Activated naive CD8-positive, alpha-beta T cell (primary cell): Measurements from ENCODE around the gene SRP9.
"Not testable (repeated sequence)": the region's sequence is repeated elsewhere in the genome, so short reads cannot be mapped to it uniquely, and the experiment has no call there.

ENCODE experiments used
- H3K27ac Mint-ChIP-seq: one replicate; pipeline ENCODE4 v1.8.0; 2021; ENCODE audit warnings: mixed read lengths
- H3K27me3 Mint-ChIP-seq: one replicate; pipeline ENCODE4 v1.8.0; 2021; ENCODE audit warnings: mixed read lengths
- H3K36me3 Mint-ChIP-seq: one replicate; pipeline ENCODE4 v1.8.0; 2021; ENCODE audit warnings: mixed read lengths
- H3K4me1 Mint-ChIP-seq: one replicate; pipeline ENCODE4 v1.8.0; 2021; ENCODE audit warnings: low read depth, mixed read lengths
- H3K4me3 Mint-ChIP-seq: one replicate; pipeline ENCODE4 v1.8.0; 2021; ENCODE audit warnings: mild to moderate bottlenecking, mixed read lengths
- H3K9me3 Mint-ChIP-seq: one replicate; pipeline ENCODE4 v1.8.0; 2021; ENCODE audit warnings: low read depth, mixed read lengths

Gene SRP9

DNA sequence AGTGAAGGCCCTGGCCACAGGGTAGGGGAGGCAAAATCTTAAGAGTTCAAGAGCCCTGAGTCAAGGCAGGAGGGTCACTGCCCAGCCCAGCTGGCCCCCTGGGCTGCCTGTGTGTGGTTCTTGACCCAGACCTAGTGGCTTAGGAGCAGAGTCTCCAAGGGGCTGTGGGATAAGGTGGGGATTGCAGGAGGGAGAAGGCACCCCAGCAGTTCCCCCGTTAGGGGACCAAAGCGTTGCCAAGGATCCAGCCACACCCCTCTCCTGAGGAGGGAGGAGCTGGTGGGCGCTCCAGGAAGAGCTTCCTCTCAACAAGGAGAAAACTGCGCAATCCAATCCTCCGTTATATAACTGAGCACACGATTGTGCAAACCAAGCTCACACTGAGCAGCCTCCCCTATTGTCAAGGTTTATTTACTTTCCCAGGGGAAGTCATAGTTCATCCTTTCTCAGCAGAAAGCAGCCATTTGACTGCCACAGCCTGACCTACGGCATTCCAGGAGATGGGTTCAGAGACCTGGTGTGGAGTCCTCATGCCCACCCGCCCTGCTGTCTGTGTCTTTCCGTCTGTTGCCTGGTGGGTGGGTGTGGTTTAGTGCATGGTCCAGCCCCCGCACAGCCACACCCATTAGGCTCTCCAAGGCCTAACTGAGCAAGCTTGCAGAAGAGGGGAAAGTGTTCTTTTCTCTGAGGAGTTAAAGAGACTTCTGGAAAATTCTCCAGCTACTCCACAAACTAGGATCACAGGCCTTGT lies 35.8 kb downstream of the SRP9 start:
- H3K27me3 Mint-ChIP-seq, result no peaks in the 10 kb centered on the region
- no peaks in the 10 kb centered on the region for H3K9me3 Mint-ChIP-seq
- H3K4me1 Mint-ChIP-seq, result peaks cover 14% of the 10 kb centered on the region
- no peaks in the 10 kb centered on the region for H3K36me3 Mint-ChIP-seq
- no peak overlapping the region for H3K27ac Mint-ChIP-seq
- H3K4me3 Mint-ChIP-seq, result no peak overlapping the region

DNA sequence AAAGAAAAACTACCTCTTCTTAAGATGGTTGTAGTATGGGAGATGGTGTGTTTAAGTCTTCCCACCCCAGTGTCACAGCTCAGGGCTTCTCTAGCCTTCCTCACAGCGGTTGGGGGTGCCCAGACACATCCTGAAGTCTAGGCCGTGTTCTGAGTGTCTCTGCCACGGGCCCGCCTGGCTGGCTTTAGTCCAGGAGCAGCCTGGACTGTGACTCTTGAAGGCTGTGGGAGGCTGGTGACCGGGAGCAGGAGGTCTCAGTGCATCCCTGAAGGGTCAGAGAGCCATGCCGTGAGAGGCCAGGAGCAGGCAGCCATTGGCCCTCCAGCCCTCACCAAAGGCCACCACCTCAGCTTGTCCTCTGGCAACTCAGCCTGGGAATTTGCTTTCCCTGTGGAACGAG lies 36.8 kb downstream of the SRP9 start:
- Mint-ChIP-seq H3K4me1 (peaks cover 11% of the 10 kb centered on the region), H3K36me3 (no peaks in the 10 kb centered on the region), H3K27ac (no peak overlapping the region), H3K9me3 (no peaks in the 10 kb centered on the region), H3K4me3 (no peak overlapping the region), H3K27me3 (no peaks in the 10 kb centered on the region)

DNA sequence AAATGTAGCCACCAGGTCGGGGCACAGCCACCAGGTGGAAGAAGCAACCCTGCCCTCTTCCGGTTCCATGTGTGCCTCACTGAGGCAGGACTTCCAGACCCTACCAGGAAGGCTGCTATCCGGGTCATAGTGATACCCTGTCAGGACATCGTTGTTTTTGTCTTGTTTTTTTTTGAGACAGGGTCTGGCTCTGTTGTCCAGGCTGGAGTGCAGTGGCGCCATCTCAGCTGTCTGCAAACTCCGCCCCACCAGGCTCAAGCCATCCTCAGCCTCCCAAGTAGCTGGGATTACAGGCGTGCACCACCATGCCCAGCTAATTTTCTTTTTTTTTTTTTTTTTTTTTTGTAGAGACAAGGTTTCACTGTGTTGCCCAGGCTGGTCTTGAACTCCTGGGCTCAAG lies 37.5 kb downstream of the SRP9 start:
- H3K9me3 Mint-ChIP-seq, H3K27ac Mint-ChIP-seq: not testable (repeated sequence)

DNA sequence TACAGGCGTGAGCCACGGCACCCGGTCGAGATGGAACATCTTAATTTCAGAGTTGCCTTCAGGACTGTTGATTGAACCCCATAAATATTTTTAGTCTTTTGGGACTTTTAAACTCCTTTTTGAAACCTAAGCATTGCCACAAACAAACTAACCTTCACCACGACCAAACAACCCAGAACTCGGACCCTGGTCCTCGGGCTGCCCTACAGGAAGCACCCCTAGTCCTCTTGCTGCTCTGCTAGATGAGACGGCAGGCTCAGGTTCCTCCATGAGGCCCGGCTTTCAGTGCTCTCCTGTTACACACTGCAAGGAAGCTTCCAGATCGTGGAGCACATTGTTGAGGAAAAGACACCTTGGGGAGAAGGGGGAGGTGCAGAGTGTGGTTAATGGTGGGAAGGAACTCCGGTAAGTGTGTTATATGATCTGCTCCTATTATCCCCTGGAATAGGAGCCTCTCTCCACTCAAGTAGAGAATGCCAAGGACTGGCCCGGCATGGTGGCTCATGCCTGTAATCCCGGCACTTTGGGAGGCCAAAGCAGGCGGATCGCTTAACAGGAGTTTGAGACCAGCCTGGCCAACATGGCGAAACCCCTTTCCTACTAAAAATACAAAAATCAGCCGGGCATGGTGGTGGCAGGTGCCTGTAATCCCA lies 38.0 kb downstream of the SRP9 start:
- Mint-ChIP-seq H3K36me3 (no peaks in the 10 kb centered on the region), H3K27me3 (no peaks in the 10 kb centered on the region), H3K9me3 (no peaks in the 10 kb centered on the region), H3K4me1 (peaks cover 2% of the 10 kb centered on the region), H3K4me3 (no peak overlapping the region), H3K27ac (no peak overlapping the region)

More for the DNA sequence above, 37.5 kb downstream of the SRP9 start:
- H3K4me3 Mint-ChIP-seq, H3K4me1 Mint-ChIP-seq, H3K36me3 Mint-ChIP-seq, H3K27me3 Mint-ChIP-seq: not testable (repeated sequence)

DNA sequence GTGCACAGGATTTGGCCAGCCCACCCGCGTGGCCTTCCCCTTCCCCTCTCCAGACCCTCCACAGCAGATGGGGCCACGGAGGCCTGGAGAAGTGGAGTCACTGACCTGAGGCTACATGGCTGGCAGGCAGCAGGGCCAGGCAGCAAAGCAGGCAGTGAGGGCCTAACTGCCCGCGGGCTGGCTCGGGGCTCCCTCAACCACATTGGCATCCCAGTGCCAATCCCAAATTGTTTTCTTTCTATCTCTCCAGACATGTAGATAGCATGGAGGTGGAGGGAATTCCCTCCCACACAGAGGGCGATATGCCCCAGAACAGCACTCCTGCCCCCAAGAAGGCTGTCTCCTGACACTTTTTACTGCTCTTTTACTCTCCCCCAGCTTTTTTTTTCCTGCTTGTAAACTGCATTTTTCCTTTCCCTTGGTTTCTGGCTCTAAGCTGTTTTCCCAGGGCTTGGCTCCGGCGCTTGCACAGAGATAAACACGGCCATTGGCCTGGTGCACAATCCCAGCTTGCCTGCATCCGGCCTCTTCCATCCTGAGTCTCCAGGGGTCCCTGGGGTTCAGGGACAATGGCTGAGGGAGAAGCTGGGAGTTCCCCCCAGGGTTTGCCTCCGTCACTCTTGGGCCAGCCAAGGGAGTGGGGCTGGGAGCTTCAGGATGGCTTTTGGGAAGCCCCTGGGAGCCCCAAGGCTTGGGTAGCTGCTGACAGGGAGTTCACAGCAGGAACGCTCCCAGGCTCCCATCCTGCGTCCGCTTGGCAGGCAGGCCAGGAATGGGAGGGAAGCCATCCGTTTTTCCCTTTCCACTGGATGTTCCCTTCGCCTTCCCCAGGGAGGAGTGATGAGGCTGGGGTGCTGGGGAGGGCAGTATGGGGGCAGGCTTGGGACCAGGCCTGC lies 39.3 kb downstream of the SRP9 start:
- Mint-ChIP-seq H3K4me3 (no peak overlapping the region), H3K4me1 (peaks cover 2% of the 10 kb centered on the region), H3K9me3 (no peaks in the 10 kb centered on the region)

DNA sequence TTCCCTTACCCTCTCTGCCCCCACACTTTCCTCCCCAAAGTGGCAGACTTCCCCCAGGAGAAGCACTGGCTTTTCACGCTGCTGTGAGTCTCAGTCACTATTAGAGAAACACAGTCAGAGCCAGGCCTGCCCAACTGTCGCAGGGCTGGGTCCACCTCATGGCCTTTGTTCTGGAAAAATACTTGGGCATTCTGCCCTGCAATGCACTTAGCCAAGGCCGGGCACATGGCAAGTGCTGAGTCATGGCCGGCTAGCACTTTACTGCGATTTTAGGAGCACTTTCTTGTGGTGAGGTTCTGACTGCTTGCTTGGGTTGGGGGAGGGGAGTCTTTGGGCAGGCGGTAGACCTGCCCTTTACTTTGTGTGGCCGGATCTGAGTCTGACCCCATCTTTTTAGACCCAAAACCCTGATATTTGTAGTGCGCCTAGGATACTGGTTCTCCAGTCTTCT lies 40.0 kb downstream of the SRP9 start:
- H3K36me3 Mint-ChIP-seq, result peaks cover 2% of the 10 kb centered on the region
- H3K4me1 Mint-ChIP-seq, result peaks cover 2% of the 10 kb centered on the region
- no peak overlapping the region for H3K27ac Mint-ChIP-seq
- H3K27me3 Mint-ChIP-seq, result no peaks in the 10 kb centered on the region
- H3K4me3 Mint-ChIP-seq, result no peak overlapping the region
- no peaks in the 10 kb centered on the region for H3K9me3 Mint-ChIP-seq

More for the DNA sequence above, 39.3 kb downstream of the SRP9 start:
- H3K36me3 Mint-ChIP-seq, result peaks cover under 1% of the 10 kb centered on the region
- H3K27me3 Mint-ChIP-seq, result no peaks in the 10 kb centered on the region
- no peak overlapping the region for H3K27ac Mint-ChIP-seq

DNA sequence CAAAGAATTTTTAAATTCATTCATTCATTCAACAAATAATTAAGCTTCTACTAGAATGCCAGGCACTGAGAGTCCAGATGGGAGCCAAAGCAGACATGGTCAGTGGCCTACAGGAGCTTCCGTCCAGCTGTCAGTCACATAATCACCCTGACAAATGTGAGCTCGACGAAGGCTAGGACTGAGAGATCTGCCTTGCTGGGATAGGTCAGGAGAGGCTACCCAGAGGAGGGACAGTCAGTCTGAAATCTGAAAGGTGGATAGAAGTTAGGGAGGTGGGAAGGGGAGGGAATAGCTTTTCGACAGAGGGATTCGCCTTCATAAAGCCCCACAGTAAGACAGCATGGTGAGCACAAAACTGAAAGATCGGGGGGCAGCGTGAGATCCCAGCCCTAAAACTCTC lies 40.6 kb downstream of the SRP9 start:
- Mint-ChIP-seq H3K4me1 (peaks cover 2% of the 10 kb centered on the region), H3K27me3 (no peaks in the 10 kb centered on the region), H3K36me3 (peaks cover 2% of the 10 kb centered on the region), H3K27ac (no peak overlapping the region), H3K4me3 (no peak overlapping the region), H3K9me3 (no peaks in the 10 kb centered on the region)

DNA sequence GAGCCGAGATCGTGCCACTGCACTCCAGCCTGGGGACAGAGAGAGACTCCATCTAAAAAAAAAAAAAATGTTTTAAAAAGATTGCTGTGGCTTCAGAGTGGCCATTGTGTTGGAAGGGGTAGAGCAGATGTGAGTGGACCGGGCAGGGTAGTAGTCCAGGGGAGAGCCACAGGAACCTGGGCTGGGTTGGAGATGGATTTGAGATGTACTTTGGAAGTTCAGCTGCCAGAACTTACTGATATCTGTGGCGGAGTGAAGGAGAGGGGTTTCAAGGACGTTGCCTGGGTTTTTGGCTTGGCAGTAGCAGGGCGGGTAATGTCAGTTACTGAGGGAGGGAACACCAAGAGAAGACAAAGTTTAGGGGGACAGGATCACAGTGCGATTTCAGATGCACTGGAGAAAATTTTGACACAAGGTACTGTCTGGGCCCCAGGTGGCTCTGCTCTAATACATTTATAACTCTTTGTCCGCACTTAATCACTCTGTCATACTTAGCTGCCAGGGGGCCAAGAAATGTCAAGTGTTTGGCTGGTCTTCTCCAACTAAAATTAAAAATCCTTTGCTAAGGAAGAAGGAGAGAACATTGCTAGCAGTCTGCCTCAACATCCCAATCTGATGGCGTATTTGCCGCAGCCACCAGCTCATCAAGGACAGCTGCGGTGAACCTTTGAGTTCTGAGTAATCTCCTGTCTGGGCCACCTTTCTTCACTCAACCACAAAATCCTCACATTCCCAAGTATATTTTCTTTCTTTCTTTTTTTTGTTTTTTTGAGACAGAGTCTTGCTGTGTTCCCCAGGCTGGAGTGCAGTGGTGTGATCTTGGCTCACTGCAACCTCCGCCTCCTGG lies 41.9 kb downstream of the SRP9 start:
- Mint-ChIP-seq H3K4me3 (no peak overlapping the region), H3K4me1 (peaks cover 2% of the 10 kb centered on the region), H3K36me3 (peaks cover 2% of the 10 kb centered on the region), H3K27ac (no peak overlapping the region), H3K27me3 (no peaks in the 10 kb centered on the region), H3K9me3 (no peaks in the 10 kb centered on the region)

DNA sequence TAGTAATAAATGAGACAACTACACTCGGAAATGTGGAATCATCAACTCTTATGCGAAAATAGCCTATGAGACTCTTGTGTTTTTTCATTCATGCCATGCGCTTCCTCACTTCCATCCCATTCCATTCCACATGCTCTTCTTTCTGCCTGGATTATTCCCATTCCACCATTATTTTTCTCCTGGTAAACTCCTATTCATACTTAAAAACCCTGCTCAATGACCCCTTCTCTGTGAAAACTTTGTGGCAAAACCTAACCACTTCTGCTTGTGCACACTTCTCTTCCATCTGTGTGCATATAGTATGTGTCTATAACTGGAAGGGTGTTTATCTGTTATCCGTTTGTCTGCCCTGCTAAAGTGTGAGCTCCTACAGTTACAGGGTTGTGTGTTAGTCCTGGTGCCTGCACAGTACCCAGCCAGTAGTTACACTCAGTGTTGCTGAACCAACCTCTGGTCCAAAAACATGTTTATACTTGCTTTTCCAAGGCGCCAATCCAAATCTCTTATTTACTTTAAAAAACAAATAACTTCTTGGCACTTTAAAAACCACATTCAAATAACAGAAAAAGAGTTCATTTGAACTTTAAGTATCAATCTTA lies 43.0 kb downstream of the SRP9 start:
- H3K9me3 Mint-ChIP-seq, result no peaks in the 10 kb centered on the region
- H3K27me3 Mint-ChIP-seq, result no peaks in the 10 kb centered on the region
- H3K4me1 Mint-ChIP-seq, result peaks cover 2% of the 10 kb centered on the region
- H3K27ac Mint-ChIP-seq, result no peak overlapping the region
- peaks cover 2% of the 10 kb centered on the region for H3K36me3 Mint-ChIP-seq
- no peak overlapping the region for H3K4me3 Mint-ChIP-seq

DNA sequence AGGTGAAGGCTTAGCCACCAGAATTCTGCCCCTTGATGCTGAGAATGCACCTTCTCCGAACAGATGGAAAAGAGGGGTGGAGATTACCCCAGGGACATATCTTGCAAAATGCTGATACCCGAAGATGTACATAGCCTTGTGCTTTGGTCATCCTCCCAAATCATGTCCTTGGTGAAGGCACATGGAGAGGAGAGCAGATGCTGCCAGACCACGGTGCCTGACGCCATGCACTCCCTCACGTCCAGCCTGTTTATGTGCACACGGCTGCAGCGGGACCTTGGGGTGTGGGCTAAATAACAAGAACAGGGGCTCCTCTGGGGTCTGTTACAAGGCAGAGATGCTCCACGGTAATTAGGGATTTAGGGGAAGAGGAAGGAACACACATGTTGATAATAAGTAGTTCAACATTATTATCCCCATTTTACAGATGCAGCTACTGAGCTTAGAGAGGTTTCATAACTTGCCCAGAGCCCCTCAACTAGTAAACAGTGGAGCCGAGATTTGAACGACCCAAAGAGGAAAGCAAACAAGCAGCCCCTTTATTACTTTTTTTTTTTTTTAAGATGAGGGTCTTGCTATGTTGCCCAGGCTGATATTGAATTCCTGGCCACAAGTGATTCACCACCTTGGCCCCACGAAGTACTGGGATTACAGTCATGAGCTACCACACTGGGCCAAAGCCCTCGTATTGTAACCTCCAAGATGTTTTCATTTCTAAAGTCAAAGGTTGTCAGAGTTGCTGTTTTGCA lies 45.2 kb downstream of the SRP9 start:
- no peaks in the 10 kb centered on the region for H3K27me3 Mint-ChIP-seq
- no peaks in the 10 kb centered on the region for H3K9me3 Mint-ChIP-seq
- H3K27ac Mint-ChIP-seq, result no peak overlapping the region
- H3K36me3 Mint-ChIP-seq, result peaks cover 2% of the 10 kb centered on the region
- H3K4me3 Mint-ChIP-seq, result no peak overlapping the region
- H3K4me1 Mint-ChIP-seq, result no peaks in the 10 kb centered on the region

DNA sequence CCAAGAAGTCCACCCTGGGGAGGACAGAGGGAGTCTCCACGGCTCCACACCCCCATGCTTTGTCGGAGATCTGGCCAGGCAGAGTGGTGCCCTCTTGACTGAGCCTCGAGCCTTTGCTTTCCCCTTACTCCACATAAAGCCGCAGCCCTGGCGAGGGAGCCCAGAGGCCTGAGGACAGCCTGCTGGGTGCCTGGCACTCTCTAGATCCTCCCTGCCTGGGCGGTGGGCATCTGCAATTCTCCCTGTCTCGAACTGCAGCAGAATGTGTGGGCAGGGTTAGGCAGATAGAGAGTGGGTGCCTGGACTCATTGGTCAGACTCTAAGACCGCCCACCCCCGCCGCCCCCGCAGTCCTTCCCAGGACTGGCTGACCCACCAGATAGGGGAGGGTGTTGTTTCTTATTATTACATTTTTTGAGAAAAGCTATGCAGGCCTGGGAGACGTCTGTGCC lies 46.2 kb downstream of the SRP9 start:
- H3K4me3 Mint-ChIP-seq, result no peak overlapping the region
- no peaks in the 10 kb centered on the region for H3K27me3 Mint-ChIP-seq
- H3K36me3 Mint-ChIP-seq, result peaks cover 2% of the 10 kb centered on the region
- H3K9me3 Mint-ChIP-seq, result no peaks in the 10 kb centered on the region
- no peaks in the 10 kb centered on the region for H3K4me1 Mint-ChIP-seq
- no peak overlapping the region for H3K27ac Mint-ChIP-seq

DNA sequence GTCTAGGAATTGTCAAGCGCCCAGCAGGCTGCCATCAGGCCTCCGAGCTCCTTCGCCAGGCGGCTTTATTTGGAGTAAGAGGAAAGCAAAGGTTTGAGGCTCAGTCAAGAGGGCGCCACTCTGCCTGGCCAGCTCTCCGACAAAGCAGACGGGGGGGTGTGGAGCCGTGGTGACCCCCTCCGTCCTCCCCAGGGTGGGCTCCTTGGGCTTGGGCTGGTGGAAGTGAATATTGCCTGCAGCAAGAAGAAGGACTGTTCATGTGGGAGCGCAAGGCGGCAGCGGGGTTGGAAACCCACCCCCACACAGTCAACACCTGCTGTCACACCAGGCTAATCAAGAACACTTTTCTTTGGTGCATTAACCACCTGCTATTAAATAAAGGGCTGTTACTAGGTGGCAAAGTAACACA lies 46.9 kb downstream of the SRP9 start:
- Mint-ChIP-seq H3K27ac (no peak overlapping the region), H3K36me3 (peaks cover 2% of the 10 kb centered on the region), H3K4me1 (no peaks in the 10 kb centered on the region), H3K27me3 (no peaks in the 10 kb centered on the region), H3K9me3 (no peaks in the 10 kb centered on the region), H3K4me3 (no peak overlapping the region)

DNA sequence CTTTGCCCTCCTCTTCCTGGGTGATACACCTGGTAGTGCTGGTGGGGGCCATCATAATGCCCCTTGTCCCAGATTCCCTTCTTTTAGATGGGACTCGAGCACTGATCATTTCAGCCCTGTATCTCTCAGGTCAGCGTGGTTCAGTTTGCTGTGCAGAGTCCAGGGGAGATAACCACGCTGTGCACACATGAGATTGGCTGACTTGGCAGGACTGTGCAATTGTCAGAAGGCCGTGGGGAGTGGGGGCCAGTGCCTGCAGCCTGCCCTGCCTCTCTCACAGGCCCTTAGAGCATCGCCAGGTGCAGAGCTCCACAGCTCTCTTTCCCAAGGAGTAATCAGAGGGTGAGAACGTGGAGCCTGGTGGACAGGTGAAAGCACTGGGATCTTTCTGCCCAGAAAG lies 47.5 kb downstream of the SRP9 start:
- H3K27ac Mint-ChIP-seq, result no peak overlapping the region
- H3K27me3 Mint-ChIP-seq, result no peaks in the 10 kb centered on the region
- peaks cover 2% of the 10 kb centered on the region for H3K36me3 Mint-ChIP-seq
- no peaks in the 10 kb centered on the region for H3K4me1 Mint-ChIP-seq
- H3K4me3 Mint-ChIP-seq, result no peak overlapping the region
- no peaks in the 10 kb centered on the region for H3K9me3 Mint-ChIP-seq
